ENCODE measurements around the gene USHBP1.

DNA sequence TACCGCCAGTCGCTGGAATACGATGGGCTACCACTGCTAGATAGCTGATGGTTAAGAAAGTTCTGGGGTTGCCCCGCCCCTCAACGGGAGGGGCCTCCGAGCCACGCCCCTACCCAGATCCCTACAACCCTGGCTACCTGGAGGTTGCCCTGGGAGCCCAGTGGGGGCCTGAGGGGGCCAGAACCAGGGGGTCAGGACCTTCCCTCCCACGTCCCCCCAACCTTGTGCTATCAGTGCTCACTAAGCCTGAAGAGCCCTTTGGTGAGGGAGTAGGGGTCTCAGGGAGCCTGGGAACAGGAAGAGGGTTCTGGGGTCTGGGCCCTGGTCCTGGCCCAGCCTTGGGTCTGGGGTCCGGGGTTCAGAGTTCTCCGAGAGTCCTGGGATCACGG is 29.6 kb downstream of the USHBP1 start:
- TF ChIP-seq POLR2A (IDR thresholded peaks at IDR 0.05; ENCODE audit: extremely low read depth, insufficient read length) = peak; percentile 29
- TF ChIP-seq CTCF (IDR thresholded peaks at IDR 0.05; ENCODE audit: low read depth, low read length) = no peak

Measured in NB4 (cell line).